GM19023 (cell line): ENCODE measurements around the gene ILKAP.
A peak's percentile ranks its signal among the peaks of the same experiment; 100 is the strongest.

Source experiments
- ATAC-seq: cut with Tn5 transposase; IDR thresholded peaks from one replicate; pipeline ENCODE4 v1.9.1; 2021; ENCODE audit warnings: mild to moderate bottlenecking, moderate library complexity; ENCODE audit not compliant: unreplicated experiment

Gene ILKAP

DNA sequence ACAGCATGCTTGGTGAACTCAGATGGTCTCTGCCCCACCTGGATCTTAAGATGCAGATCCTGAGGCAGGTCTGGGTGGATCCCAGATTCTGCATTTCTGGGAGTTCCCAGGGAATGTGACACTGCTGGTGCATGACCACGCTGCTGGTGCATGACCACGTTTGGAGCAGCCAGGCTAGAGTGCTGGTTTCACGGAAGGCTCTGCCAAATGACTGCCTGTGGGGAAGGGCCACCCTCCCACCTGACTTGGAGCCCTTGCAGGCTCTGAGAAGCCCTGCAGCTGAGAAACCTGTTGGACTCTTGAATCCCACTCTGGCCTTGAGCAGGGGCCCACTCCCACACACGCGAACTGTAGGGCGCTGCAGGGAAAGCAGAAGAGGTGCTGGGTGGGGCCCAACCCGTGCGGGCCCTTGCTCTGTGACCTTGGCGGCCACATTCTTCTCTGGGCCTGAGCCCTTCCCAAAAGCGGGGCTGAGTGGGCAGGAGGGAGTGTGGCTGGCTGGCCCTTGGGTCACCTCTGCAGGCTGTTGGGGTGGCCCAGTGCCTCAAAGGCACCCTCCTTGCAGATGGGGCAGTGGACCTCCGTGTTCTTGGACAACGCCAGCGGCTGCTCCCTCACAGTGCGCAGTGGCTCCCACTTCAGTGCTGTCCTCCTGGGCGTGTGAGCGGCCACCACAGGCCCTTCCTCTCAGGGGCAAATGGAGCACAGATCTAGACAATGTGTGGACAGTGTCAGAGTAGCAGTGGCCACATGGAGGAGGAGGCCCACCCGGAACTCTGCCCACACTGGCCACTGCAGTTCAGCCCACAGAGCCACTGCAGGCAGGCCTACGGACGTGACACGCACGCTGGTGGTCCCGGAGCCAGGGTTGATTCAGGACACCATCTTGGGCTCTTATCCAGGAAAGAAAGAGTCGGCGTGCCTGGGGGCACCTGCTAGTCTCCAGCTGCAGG lies 36.8 kb downstream of the ILKAP start:
- no peak for ATAC-seq

- ATAC-seq, result no peak
Observed at GRCh38 chr2:238165288-238165921, 38.1 kb downstream of the ILKAP start.

- no peak for ATAC-seq
Observed at GRCh38 chr2:238164906-238165287, 38.6 kb downstream of the ILKAP start.

DNA sequence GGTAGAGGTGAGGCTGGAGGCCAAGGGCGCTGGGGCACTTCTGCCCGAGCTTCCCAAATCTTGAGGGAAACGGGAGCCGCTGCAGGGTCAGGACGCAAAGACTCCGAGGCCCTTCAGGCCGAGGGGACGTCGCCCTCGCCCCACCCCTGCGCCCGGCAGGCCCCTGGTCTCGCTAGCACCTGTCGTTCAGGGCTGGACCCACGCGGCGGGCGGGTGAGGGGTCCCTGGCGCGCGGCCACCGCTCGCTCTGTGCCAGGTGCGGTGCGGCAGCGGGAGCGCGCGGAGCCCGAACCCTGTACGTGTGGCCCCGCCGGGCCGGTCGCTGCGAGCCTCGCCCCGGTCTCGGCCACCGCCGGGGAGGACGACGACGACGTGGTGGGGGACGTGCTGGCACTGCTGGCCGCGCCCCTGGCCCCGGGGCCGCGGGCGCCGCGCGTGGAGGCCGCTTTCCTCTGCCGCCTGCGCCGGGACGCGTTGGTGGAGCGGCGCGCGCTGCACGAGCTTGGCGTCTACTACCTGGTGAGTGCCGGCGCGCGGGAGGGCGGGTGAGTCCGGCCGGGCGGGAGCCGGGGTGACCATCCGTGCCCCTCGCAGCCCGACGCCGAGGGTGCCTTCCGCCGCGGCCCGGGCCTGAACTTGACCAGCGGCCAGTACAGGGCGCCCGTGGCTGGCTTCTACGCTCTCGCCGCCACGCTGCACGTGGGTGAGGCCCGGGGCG lies 39.9 kb downstream of the ILKAP start:
- ATAC-seq, result no peak

- ATAC-seq, result no peak
Observed at GRCh38 chr2:238162846-238163441, 40.6 kb downstream of the ILKAP start.

DNA sequence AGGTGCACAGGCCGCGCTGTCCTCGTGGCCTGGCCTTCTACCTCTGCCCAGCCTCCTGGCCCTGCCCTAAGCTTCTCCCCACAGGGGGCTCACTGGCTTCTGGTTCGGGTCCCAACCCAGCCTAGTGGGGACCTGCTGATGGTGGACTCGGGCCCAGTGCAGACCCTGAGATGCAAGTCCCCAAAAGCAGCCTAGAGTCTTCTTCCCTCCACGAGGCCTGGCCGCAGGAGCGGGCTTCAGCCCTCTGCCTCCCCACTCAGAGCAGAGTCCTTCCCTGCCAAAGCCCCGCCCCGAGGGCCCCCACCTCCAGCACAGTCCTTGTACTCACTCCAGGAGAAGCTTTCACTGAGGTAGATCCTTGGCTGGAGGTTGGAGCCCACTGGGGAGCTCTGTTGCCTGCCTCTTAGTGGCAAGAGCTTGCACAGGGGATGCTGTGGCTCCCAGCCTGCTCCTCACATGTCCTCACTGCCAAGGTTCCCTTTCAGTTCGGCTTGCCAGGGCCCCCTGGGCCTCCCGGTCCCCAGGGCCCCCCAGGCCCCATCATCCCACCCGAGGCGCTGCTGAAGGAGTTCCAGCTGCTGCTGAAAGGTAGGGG lies 41.1 kb downstream of the ILKAP start:
- ATAC-seq, result no peak

DNA sequence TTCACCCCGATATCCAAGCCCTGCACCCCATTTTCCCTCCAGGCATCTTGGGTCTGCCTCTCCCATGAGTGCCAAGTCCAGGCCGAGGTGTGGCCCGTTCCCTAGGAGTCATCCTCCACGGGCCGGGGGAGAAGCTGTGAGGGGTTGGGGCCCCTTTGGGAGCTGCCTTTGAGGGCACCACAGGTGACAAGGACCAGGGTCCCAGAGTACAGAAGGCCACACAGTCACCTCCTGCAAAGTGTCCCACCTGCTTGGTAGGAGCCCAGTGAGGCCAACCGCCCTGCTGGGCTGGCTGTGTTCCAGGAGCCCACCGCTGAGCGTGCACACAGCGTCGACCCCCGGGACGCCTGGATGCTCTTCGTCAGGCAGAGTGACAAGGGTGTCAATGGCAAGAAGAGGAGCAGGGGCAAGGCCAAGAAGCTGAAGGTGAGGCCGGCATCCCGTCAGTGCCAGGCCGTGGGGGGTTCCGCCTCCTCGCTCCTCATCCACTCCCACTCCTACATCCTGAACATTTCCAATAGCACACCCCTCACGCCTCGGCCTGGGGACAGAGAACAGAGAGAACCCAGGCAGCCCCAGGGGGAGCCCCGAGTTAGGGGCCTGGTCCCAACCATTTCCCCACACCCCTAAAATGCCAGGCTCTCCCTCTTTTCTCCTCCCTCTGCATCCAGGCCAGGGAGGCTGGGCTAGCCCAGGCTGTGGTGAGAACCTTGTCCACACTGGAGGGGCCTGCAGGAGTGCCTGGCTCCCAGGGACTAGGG lies 42.0 kb downstream of the ILKAP start:
- ATAC-seq, result no peak

- ATAC-seq, result no peak
Observed at GRCh38 chr2:238160206-238161129, 43.0 kb downstream of the ILKAP start.

DNA sequence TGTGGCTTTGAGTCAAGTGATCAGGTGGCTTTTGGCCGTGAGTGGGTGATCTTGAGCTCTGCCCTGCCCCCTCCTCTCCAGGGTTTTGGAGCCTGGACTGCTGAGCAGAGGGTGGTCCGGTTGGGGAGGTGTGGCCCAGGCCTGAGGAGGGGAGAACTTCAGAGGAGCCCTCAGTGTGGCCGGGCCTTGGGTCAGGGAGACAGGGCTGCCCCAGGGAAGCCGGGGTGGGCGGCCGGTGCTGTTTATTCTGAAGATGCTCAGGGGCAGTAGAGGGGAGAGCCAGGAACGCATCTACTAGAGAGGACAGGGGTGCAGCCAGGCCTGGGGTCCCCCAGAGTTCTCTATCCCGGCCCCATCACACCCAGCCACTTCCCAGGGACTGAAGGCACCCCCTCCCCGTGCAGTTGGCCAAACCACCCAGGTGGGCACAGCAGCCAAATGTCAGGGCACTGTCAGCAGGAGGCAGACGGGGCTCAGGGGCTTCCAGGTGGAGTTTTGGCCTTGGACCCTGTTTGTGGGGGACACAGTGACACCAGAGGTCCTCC lies 43.8 kb downstream of the ILKAP start:
- no peak for ATAC-seq

DNA sequence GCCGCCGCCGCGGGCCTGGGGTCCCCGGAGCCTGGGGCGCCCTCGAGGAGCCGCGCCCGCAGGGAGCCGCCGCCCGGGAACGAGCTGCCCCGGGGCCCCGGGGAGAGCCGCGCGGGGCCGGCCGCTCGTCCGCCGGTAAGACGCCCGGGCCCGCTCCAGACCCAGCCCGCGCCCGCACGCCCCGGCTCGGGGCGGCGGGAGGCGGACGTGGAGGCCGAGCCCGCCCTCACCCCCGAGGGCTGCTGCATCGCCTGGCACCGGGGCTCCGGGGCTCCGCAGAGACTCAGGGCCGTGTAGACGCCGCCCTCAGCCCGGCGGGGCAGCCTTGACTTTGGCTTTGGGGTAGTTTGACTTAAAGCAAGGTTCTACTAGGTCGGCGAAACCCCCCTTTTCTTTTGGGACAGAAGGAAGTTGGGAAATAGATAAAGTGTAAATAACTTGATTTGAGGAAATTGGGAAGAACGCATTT lies 44.4 kb downstream of the ILKAP start:
- ATAC-seq, result peak; percentile 17

GRCh38 chr2:238158509-238159070 lies 44.9 kb downstream of the ILKAP start, which contains the start of gene ERFE:
Gene ERFE, plus strand, starts transcription at chr2:238158970. Its CDS starts 38 bp downstream, at chr2:238159008.
- peak; percentile 52 for ATAC-seq

GRCh38 chr2:238158018-238158508 lies 45.4 kb downstream of the ILKAP start:
- no peak for ATAC-seq

DNA sequence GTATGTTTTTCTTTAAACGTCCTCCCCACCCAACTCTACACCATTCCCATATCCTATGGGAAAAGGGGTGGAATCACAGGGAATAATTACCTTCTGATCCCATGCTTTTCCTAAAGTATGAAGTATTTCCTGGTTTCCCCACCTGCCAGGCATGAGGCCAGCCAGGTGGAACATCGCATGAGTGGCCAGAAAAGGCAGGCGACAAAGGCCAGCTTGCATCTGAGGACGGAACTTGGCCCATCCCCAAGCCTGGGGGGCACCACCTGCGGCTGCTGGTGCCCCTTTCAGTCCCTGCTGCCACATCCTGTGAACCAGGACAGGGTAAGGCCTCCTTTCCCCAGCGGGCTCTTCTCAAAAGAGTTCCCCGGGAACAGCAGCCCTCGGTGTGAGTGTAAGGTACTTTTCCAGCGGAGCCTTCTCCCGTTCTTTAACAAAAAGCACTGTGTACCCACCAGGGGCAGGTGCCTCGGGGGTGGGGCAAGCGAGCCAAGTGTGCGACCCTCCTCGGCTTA lies 45.9 kb downstream of the ILKAP start:
- no peak for ATAC-seq

- ATAC-seq, result no peak
Observed at GRCh38 chr2:238155761-238156694, 47.5 kb downstream of the ILKAP start.

GRCh38 chr2:238155051-238155760 lies 48.3 kb downstream of the ILKAP start:
- ATAC-seq, result no peak

DNA sequence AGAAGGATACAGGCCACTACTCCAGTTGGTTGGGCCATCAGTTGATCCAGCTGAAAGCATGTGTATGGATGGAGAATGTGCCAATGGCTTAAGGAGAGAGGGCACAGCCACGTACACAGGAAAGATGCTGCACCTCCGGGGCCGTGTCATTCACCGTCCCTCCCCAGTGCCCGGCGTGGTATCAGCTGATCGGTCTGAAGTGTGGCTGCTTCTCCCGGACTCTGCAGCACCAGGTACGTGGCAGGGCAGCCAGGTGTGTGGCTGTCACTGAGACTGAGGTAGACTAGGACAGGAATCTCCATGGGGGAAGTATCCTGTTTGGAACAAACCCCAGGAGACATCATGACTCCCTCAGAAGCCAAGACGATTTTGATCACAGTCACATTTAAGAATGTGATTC lies 48.9 kb downstream of the ILKAP start:
- ATAC-seq, result no peak
